Glutamatergic neuron (in vitro differentiated cells): ENCODE measurements around the gene CCDC9B. TPM values are rescaled to one million over a fixed set of nuclear protein-coding genes. Genes with fewer than 3 reads are reported as not detected.

Experiments used
- DNase-seq: peaks from one replicate; pipeline ENCODE4 v3.0.0; 2022
- H3K27ac Mint-ChIP-seq: one replicate; pipeline ENCODE4 v1.8.0; 2020; ENCODE audit warnings: mild to moderate bottlenecking, mixed read lengths, inconsistent platforms; ENCODE audit not compliant: unreplicated experiment
- H3K27me3 Mint-ChIP-seq: one replicate; pipeline ENCODE4 v1.8.0; 2020; ENCODE audit warnings: mild to moderate bottlenecking, moderate library complexity, mixed read lengths, inconsistent platforms; ENCODE audit not compliant: unreplicated experiment
- H3K36me3 Mint-ChIP-seq: one replicate; pipeline ENCODE4 v1.8.0; 2020; ENCODE audit warnings: mild to moderate bottlenecking, mixed read lengths, inconsistent platforms; ENCODE audit not compliant: unreplicated experiment
- H3K4me1 Mint-ChIP-seq: one replicate; pipeline ENCODE4 v1.8.0; 2020; ENCODE audit warnings: mild to moderate bottlenecking, low read depth, mixed read lengths, inconsistent platforms; ENCODE audit not compliant: unreplicated experiment
- H3K4me3 Mint-ChIP-seq: one replicate; pipeline ENCODE4 v1.8.0; 2020; ENCODE audit warnings: mild to moderate bottlenecking, mixed read lengths, inconsistent platforms; ENCODE audit not compliant: unreplicated experiment
- H3K9me3 Mint-ChIP-seq: one replicate; pipeline ENCODE4 v1.8.0; 2020; ENCODE audit warnings: mild to moderate bottlenecking, moderate library complexity, mixed read lengths, inconsistent platforms; ENCODE audit not compliant: unreplicated experiment
- total RNA-seq: library from RNA; stranded (reverse); fragmentation: NEBNext Ultra II Directional; extraction: Animal tissue kit (Norgen Biotek cat#: 25700); gene quantifications from one replicate; pipeline ENCODE4 v1.2.1, GENCODE V29; 2021; ENCODE audit not compliant: unreplicated experiment
- TF ChIP-seq, protein P1 (sequence below): fragments of 200-600 bp; sonication (generic); IDR thresholded peaks from one replicate; pipeline ENCODE4 v1.5.0; 2021; ENCODE audit not compliant: partially characterized antibody, unreplicated experiment

Gene CCDC9B
- total RNA-seq, 1 donor from 2014 or later = 0.49 TPM

- TF ChIP-seq, protein P1, sequence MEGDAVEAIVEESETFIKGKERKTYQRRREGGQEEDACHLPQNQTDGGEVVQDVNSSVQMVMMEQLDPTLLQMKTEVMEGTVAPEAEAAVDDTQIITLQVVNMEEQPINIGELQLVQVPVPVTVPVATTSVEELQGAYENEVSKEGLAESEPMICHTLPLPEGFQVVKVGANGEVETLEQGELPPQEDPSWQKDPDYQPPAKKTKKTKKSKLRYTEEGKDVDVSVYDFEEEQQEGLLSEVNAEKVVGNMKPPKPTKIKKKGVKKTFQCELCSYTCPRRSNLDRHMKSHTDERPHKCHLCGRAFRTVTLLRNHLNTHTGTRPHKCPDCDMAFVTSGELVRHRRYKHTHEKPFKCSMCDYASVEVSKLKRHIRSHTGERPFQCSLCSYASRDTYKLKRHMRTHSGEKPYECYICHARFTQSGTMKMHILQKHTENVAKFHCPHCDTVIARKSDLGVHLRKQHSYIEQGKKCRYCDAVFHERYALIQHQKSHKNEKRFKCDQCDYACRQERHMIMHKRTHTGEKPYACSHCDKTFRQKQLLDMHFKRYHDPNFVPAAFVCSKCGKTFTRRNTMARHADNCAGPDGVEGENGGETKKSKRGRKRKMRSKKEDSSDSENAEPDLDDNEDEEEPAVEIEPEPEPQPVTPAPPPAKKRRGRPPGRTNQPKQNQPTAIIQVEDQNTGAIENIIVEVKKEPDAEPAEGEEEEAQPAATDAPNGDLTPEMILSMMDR = peak; percentile 77
- Mint-ChIP-seq H3K4me1 (peaks cover 35% of the 10 kb centered on the region), H3K36me3 (no peaks in the 10 kb centered on the region), H3K4me3 (peak within 1 kb of the TSS; percentile 81), H3K9me3 (peaks cover 10% of the 10 kb centered on the region), H3K27ac (no peak within 1 kb of the TSS), H3K27me3 (peaks cover 6% of the 10 kb centered on the region)
- DNase-seq = peak; percentile 95
Measured at GRCh38 chr15:40323239-40323952, 17.3 kb downstream of the CCDC9B start, which contains the start of gene INAFM2. TSS of gene INAFM2 (plus strand) at chr15:40323692. CDS start at chr15:40324056, 364 bp downstream.

GRCh38 chr15:40322531-40323238 lies 18.1 kb downstream of the CCDC9B start:
- Mint-ChIP-seq H3K27me3 (peaks cover 6% of the 10 kb centered on the region), H3K36me3 (no peaks in the 10 kb centered on the region)
- DNase-seq = no peak

DNA sequence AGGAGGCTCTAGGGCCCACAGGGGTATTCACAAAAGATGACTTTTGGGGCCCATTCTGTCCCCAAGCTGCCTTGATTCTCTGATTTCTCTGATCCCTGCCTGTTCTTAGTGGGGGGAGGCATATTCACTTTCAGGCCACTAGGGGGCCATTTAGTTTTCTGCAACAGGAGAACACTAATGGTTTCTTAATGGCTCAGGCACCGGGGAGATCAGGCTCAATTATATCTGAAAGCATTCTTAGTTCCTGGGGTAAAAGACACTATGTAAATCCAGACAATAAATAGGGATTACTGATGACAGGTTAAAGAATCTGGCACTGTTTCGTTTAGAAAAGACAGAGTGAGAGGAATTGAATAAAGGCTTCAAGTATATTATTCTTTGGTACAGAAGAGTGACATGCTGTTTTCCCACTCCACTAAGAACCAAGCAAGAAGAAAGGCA lies 19.8 kb downstream of the CCDC9B start:
- Mint-ChIP-seq H3K36me3 (no peaks in the 10 kb centered on the region), H3K4me3 (peak overlapping the region; percentile 31), H3K4me1 (peaks cover 18% of the 10 kb centered on the region), H3K27ac (peak overlapping the region; percentile 60), H3K9me3 (peaks cover 7% of the 10 kb centered on the region), H3K27me3 (peaks cover 6% of the 10 kb centered on the region)
- peak; percentile 42 for DNase-seq
- TF ChIP-seq, protein P1 = peak; percentile 97

More at GRCh38 chr15:40322531-40323238, 18.1 kb downstream of the CCDC9B start:
- Mint-ChIP-seq H3K4me1 (peaks cover 28% of the 10 kb centered on the region), H3K27ac (no peak overlapping the region), H3K9me3 (peaks cover 9% of the 10 kb centered on the region), H3K4me3 (peak overlapping the region; percentile 81)
- TF ChIP-seq, protein P1 = no peak

GRCh38 chr15:40320409-40320808 lies 20.3 kb downstream of the CCDC9B start:
- no peak for DNase-seq
- H3K27me3 Mint-ChIP-seq = peaks cover 6% of the 10 kb centered on the region
- H3K36me3 Mint-ChIP-seq = no peaks in the 10 kb centered on the region
- H3K9me3 Mint-ChIP-seq = peaks cover 7% of the 10 kb centered on the region
- no peak overlapping the region for H3K27ac Mint-ChIP-seq
- H3K4me3 Mint-ChIP-seq = no peak overlapping the region
- TF ChIP-seq, protein P1 = no peak
- H3K4me1 Mint-ChIP-seq = peaks cover 14% of the 10 kb centered on the region
